Measurements from ENCODE around the gene GPC3. TPM values are rescaled to one million over a fixed set of nuclear protein-coding genes. Genes with fewer than 3 reads are reported as not detected.

GPC3 gene
- polyA plus RNA-seq, 3 donors, result not detected

- no peak overlapping the region for H3K4me3 Mint-ChIP-seq
- Histone ChIP-seq H3K4me1 (ENCODE audit: control insufficient read depth in 1 of 2, insufficient read depth in 2 of 2, low read length in 2 of 2) (no peaks in the 10 kb centered on the region), H4K20me1 (ENCODE audit: insufficient read depth, low read length) (no peaks in the 10 kb centered on the region), H3K36me3 (replicated peaks in 1 of 2; ENCODE audit: control insufficient read depth in 1 of 2, insufficient read depth in 2 of 2, low read length in 2 of 2) (no peaks in the 10 kb centered on the region), H3K79me2 (ENCODE audit: insufficient read depth, low read length) (no peaks in the 10 kb centered on the region), H3K4me2 (replicated peaks; ENCODE audit: extremely low read depth, low read length, poor library complexity, severe bottlenecking) (no peak overlapping the region), H3K9ac (ENCODE audit: insufficient read depth, low read length, poor library complexity, severe bottlenecking) (no peak overlapping the region), H2AFZ (ENCODE audit: insufficient read depth, low read depth, low read length, poor library complexity, severe bottlenecking) (no peak overlapping the region), H3K4me3 (replicated peaks in 1 of 3; ENCODE audit: low read depth in 2 of 3, low read length in 3 of 3) (no peak overlapping the region), H3K9me3 (replicated peaks in 1 of 2; ENCODE audit: control insufficient read depth in 1 of 2, insufficient read depth in 1 of 2, low read length in 2 of 2) (no peaks in the 10 kb centered on the region), H3K27ac (ENCODE audit: low read depth in 1 of 2, low read length in 2 of 2) (no peak overlapping the region), H3K27me3 (ENCODE audit: control insufficient read depth in 2 of 2, insufficient read depth in 2 of 2, low read length in 2 of 2) (no peaks in the 10 kb centered on the region)
- no CpG with 5 or more reads among the region's 3 CpGs for WGBS (ENCODE audit: insufficient coverage)
- H3K27me3 Mint-ChIP-seq (ENCODE audit: low read depth in 3 of 3), result peaks cover 0 to 6% (median 2%) of the 10 kb centered on the region in 3 donors
- peak overlapping the region in 1 of 7 donors; percentile 59 for H3K27ac Mint-ChIP-seq
- peaks cover 3% of the 10 kb centered on the region for H3K4me1 Mint-ChIP-seq
- intact Hi-C loops (cut with micrococcal nuclease), result no loop called here
- no peak for TF ChIP-seq CTCF (IDR thresholded peaks at IDR 0.05)
- H3K9me3 Mint-ChIP-seq, result no peaks in the 10 kb centered on the region
- H3K36me3 Mint-ChIP-seq, result no peaks in the 10 kb centered on the region
- no peak for DNase-seq
Measured at GRCh38 chrX:133658293-133658911, 327.0 kb downstream of the GPC3 start.

GRCh38 chrX:133655275-133656265 lies 329.8 kb downstream of the GPC3 start:
- no peaks in the 10 kb centered on the region for H3K36me3 ChIP-seq (replicated peaks in 1 of 2; ENCODE audit: control insufficient read depth in 1 of 2, insufficient read depth in 2 of 2, low read length in 2 of 2)
- no peak overlapping the region for H3K9ac ChIP-seq (ENCODE audit: insufficient read depth, low read length, poor library complexity, severe bottlenecking)
- no peaks in the 10 kb centered on the region for H3K9me3 Mint-ChIP-seq
- H3K4me3 ChIP-seq (replicated peaks in 1 of 3; ENCODE audit: low read depth in 2 of 3, low read length in 3 of 3), result no peak overlapping the region
- H3K27me3 ChIP-seq (ENCODE audit: control insufficient read depth in 2 of 2, insufficient read depth in 2 of 2, low read length in 2 of 2), result no peaks in the 10 kb centered on the region
- no CpG with 5 or more reads among the region's 2 CpGs for WGBS (ENCODE audit: insufficient coverage)
- no peak overlapping the region for H3K4me3 Mint-ChIP-seq
- no peaks in the 10 kb centered on the region for H3K4me1 ChIP-seq (ENCODE audit: control insufficient read depth in 1 of 2, insufficient read depth in 2 of 2, low read length in 2 of 2)
- no peak overlapping the region for H3K4me2 ChIP-seq (replicated peaks; ENCODE audit: extremely low read depth, low read length, poor library complexity, severe bottlenecking)
- DNase-seq, result peak in 1 of 3 donors; percentile 11
- no peak overlapping the region for H3K27ac ChIP-seq (ENCODE audit: low read depth in 1 of 2, low read length in 2 of 2)
- H3K27ac Mint-ChIP-seq, result peak overlapping the region in 1 of 7 donors; percentile 1
- H3K9me3 ChIP-seq (replicated peaks in 1 of 2; ENCODE audit: control insufficient read depth in 1 of 2, insufficient read depth in 1 of 2, low read length in 2 of 2), result no peaks in the 10 kb centered on the region
- no peak overlapping the region for H2AFZ ChIP-seq (ENCODE audit: insufficient read depth, low read depth, low read length, poor library complexity, severe bottlenecking)
- no peaks in the 10 kb centered on the region for H3K36me3 Mint-ChIP-seq
- peaks cover 0 to 6% (median 0%) of the 10 kb centered on the region in 3 donors for H3K27me3 Mint-ChIP-seq (ENCODE audit: low read depth in 3 of 3)
- no peaks in the 10 kb centered on the region for H4K20me1 ChIP-seq (ENCODE audit: insufficient read depth, low read length)
- H3K79me2 ChIP-seq (ENCODE audit: insufficient read depth, low read length), result no peaks in the 10 kb centered on the region
- TF ChIP-seq CTCF (IDR thresholded peaks at IDR 0.05), result no peak
- peaks cover 3% of the 10 kb centered on the region for H3K4me1 Mint-ChIP-seq
- intact Hi-C loops (cut with micrococcal nuclease), result no loop called here
